ENCODE results near the gene SEC61G.

Gene SEC61G

GRCh38 chr7:54757711-54758110 lies 1.3 kb downstream of the SEC61G start:
- FAIRE-seq, result no peak

GRCh38 chr7:54749200-54749599 lies 9.8 kb downstream of the SEC61G start:
- no peak for FAIRE-seq

GRCh38 chr7:54747234-54747633 lies 11.8 kb downstream of the SEC61G start:
- FAIRE-seq, result no peak

GRCh38 chr7:54743580-54743979 lies 15.4 kb downstream of the SEC61G start:
- no peak for FAIRE-seq

- FAIRE-seq, result no peak
These were observed 20.3 kb downstream of the SEC61G start for GRCh38 chr7:54738737-54739136.

- no peak for FAIRE-seq
These were observed 29.9 kb downstream of the SEC61G start for GRCh38 chr7:54729107-54729506.

GRCh38 chr7:54728411-54728810 lies 30.6 kb downstream of the SEC61G start:
- no peak for FAIRE-seq

GRCh38 chr7:54725255-54725654 lies 33.8 kb downstream of the SEC61G start:
- FAIRE-seq, result no peak

GRCh38 chr7:54722502-54722901 lies 36.5 kb downstream of the SEC61G start:
- FAIRE-seq, result no peak

GRCh38 chr7:54722026-54722425 lies 37.0 kb downstream of the SEC61G start:
- FAIRE-seq, result no peak

- no peak for FAIRE-seq
These were observed 39.0 kb downstream of the SEC61G start for GRCh38 chr7:54719974-54720373.

GRCh38 chr7:54719425-54719824 lies 39.6 kb downstream of the SEC61G start:
- FAIRE-seq, result no peak

- FAIRE-seq, result no peak
These were observed 46.2 kb downstream of the SEC61G start for GRCh38 chr7:54712820-54713219.

- FAIRE-seq, result no peak
These were observed 47.0 kb downstream of the SEC61G start for GRCh38 chr7:54711900-54712595.

GRCh38 chr7:54709283-54709682 lies 49.7 kb downstream of the SEC61G start:
- no peak for FAIRE-seq

- no peak for FAIRE-seq
These were observed 53.6 kb downstream of the SEC61G start for GRCh38 chr7:54705436-54705835.

- FAIRE-seq, result no peak
These were observed 54.2 kb downstream of the SEC61G start for GRCh38 chr7:54704851-54705250.

Measured in G401.6 (cell line).